Keratinocyte (primary cell): ENCODE results near the gene FAM237B. TPM values are rescaled to one million over a fixed set of nuclear protein-coding genes. Genes with fewer than 3 reads are reported as not detected.

Experiments used
- DNase-seq: peaks from one replicate; pipeline ENCODE4 v3.0.0-alpha.2; 2011; ENCODE audit warnings: low read depth, missing footprints, low spot score
- FAIRE-seq: peaks from 2 replicates; lab custom pipeline; 2011; peaks lifted over from hg19 to GRCh38; lab: Jason Lieb, UNC
- H2AFZ ChIP-seq: 2 replicates; pipeline ENCODE4 v1.6.0; 2012; ENCODE audit warnings: low read length, control low read depth, inconsistent platforms; ENCODE audit not compliant: control insufficient read depth
- H3K27ac ChIP-seq: 2 replicates; pipeline ENCODE4 v1.5.1; 2011; ENCODE audit warnings: low read length; ENCODE audit not compliant: control insufficient read depth, insufficient read depth
- H3K27me3 ChIP-seq: 3 replicates; pipeline ENCODE4 v1.6.0; 2011; ENCODE audit warnings: low read length; ENCODE audit not compliant: control insufficient read depth, insufficient read depth; ENCODE audit errors: extremely low read depth
- H3K36me3 ChIP-seq, 2 experiments: 2 replicates in 1 of 2; 3 replicates in 1 of 2; pipeline ENCODE4 v1.5.1; 2011; ENCODE audit warnings: low read length in 2 of 2, mild to moderate bottlenecking in 1 of 2; ENCODE audit not compliant: control insufficient read depth in 2 of 2, insufficient read depth in 2 of 2; ENCODE audit errors: extremely low read depth in 1 of 2
- H3K4me1 ChIP-seq: 3 replicates; pipeline ENCODE4 v1.5.1; 2011; ENCODE audit warnings: low read length; ENCODE audit not compliant: control insufficient read depth, insufficient read depth; ENCODE audit errors: extremely low read depth
- H3K4me2 ChIP-seq: 3 replicates; pipeline ENCODE4 v1.6.0; 2011; ENCODE audit warnings: low read depth, low read length; ENCODE audit not compliant: control insufficient read depth, insufficient read depth; ENCODE audit errors: extremely low read depth
- H3K4me3 ChIP-seq, 3 experiments: fragments of 200-600 bp in 1 of 3; sonication (generic) in 1 of 3; 2 replicates in 2 of 3; 3 replicates in 1 of 3; pipeline ENCODE4 v1.5.1; 2011 to 2016; ENCODE audit warnings: low read length in 3 of 3, mild to moderate bottlenecking in 3 of 3, control low read depth in 2 of 3, inconsistent platforms in 1 of 3, low read depth in 1 of 3, mixed read lengths in 1 of 3, mixed run types in 1 of 3, moderate library complexity in 1 of 3; ENCODE audit not compliant: control insufficient read depth in 2 of 3, insufficient read depth in 2 of 3; ENCODE audit errors: extremely low read depth in 1 of 3
- H3K79me2 ChIP-seq: 2 replicates; pipeline ENCODE4 v1.6.0; 2012; ENCODE audit warnings: low read length; ENCODE audit not compliant: control insufficient read depth, insufficient read depth
- H3K9ac ChIP-seq: 3 replicates; pipeline ENCODE4 v1.6.0; 2011; ENCODE audit warnings: low read length; ENCODE audit not compliant: control insufficient read depth, insufficient read depth; ENCODE audit errors: extremely low read depth
- H3K9me1 ChIP-seq: 3 replicates; pipeline ENCODE4 v1.6.0; 2011; ENCODE audit warnings: low read length; ENCODE audit not compliant: control insufficient read depth, insufficient read depth; ENCODE audit errors: extremely low read depth
- H3K9me3 ChIP-seq: 2 replicates; pipeline ENCODE4 v1.5.1; 2012; ENCODE audit warnings: low read depth, low read length; ENCODE audit not compliant: control insufficient read depth
- H4K20me1 ChIP-seq: 3 replicates; pipeline ENCODE4 v1.6.0; 2011; ENCODE audit warnings: low read length; ENCODE audit not compliant: control insufficient read depth, insufficient read depth; ENCODE audit errors: extremely low read depth
- EZH2 ChIP-seq: IDR thresholded peaks from one replicate; pipeline ENCODE4 v1.6.1; 2012; ENCODE audit warnings: inconsistent platforms, mild to moderate bottlenecking, low read length, moderate library complexity
- dilution Hi-C: fragments of 300-500 bp; cut with MboI; formaldehyde crosslinking; loops from one replicate; pipeline ENCODE4 v1.7.0; 2020; ENCODE audit warnings: low sequenced_read_pairs; ENCODE audit not compliant: extremely low pct_ligation_motif_present
- polyA plus RNA-seq, 5 experiments: library from polyadenylated mRNA; depleted of rRNA in 3 of 5; stranded (reverse) in 3 of 5; stranded (forward) in 1 of 5; unstranded in 1 of 5; fragments of >200 nt; gene quantifications; 1 replicate in 1 of 5; 2 replicates in 3 of 5; 3 replicates in 1 of 5; pipeline versions ENCODE4 v1.2.1 to v1.2.3, GENCODE V29; 2011 to 2012; ENCODE audit warnings: missing spikeins in 2 of 5, low read depth in 1 of 5, low replicate concordance in 1 of 5
- TF ChIP-seq, protein P1 (sequence below), 3 experiments: IDR thresholded peaks in 1 of 3; conservative IDR thresholded peaks in 1 of 3; optimal IDR thresholded peaks in 1 of 3; 2 replicates in 2 of 3; 3 replicates in 1 of 3; pipeline versions ENCODE3 to v1.5.1; 2011; ENCODE audit warnings: low read length in 3 of 3, mild to moderate bottlenecking in 3 of 3, moderate library complexity in 2 of 3, control low read depth in 1 of 3, inconsistent platforms in 1 of 3; ENCODE audit not compliant: insufficient read depth in 2 of 3; ENCODE audit errors: extremely low read depth in 1 of 3

Gene FAM237B
- polyA plus RNA-seq, 1 donor (not counting 4 experiments of a cell fraction or from before 2014, with no cell fraction given): not detected

DNA sequence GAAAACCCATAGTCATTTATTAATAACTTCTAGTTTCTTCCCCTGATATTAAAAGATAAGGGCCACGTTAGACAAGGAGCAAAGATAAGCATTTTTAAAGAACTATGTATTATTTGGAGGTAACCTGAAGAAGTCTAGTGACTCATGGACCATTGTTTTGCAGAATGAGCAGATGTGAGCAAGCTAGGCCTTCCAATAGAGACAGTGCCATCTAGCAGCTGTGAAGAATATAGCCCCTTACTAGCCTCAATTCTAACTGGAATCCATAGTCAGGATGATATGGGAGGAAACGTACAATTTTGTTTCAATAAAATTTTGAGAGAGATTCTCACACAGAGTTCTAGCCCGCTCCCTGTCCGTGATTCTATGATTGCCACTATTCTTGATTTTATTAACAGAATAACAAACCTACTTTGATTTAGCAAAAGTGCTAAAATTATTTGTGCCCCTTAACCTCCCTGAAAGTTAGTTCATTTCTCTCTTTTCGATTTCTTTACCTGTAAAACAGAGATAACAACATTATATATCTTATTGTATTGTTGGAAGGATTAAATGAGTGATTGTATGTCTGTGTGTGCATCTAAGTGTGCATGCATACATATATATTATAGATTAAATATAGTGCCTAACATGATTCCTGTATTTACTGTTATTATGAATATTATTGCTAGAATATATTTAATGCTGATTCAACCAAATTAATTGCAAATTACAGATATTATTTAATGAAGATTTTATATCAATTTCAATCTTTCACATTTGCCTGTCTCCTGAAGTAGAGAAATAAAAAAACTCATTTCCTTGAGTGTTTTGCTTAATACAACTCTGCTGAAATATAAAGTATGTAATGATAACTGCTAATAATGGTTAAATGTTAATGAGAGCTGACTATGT is 22.7 kb downstream of the FAM237B start:
- Histone ChIP-seq H3K79me2 (no peaks in the 10 kb centered on the region), H3K9ac (no peak overlapping the region), H3K4me3 (no peak overlapping the region), H3K9me1 (no peaks in the 10 kb centered on the region), H3K27me3 (no peaks in the 10 kb centered on the region), H3K36me3 (no peaks in the 10 kb centered on the region), H2AFZ (no peak overlapping the region), H4K20me1 (no peaks in the 10 kb centered on the region), H3K9me3 (no peaks in the 10 kb centered on the region), H3K4me2 (no peak overlapping the region), H3K27ac (no peak overlapping the region), H3K4me1 (no peaks in the 10 kb centered on the region)
- TF ChIP-seq, protein P1, sequence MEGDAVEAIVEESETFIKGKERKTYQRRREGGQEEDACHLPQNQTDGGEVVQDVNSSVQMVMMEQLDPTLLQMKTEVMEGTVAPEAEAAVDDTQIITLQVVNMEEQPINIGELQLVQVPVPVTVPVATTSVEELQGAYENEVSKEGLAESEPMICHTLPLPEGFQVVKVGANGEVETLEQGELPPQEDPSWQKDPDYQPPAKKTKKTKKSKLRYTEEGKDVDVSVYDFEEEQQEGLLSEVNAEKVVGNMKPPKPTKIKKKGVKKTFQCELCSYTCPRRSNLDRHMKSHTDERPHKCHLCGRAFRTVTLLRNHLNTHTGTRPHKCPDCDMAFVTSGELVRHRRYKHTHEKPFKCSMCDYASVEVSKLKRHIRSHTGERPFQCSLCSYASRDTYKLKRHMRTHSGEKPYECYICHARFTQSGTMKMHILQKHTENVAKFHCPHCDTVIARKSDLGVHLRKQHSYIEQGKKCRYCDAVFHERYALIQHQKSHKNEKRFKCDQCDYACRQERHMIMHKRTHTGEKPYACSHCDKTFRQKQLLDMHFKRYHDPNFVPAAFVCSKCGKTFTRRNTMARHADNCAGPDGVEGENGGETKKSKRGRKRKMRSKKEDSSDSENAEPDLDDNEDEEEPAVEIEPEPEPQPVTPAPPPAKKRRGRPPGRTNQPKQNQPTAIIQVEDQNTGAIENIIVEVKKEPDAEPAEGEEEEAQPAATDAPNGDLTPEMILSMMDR (optimal IDR thresholded peaks at IDR 0.05 in 1 of 3, IDR thresholded peaks at IDR 0.05 in 1 of 3, conservative IDR thresholded peaks at IDR 0.05 in 1 of 3; ENCODE audit: extremely low read depth in 1 of 3, insufficient read depth in 2 of 3, low read length in 3 of 3): peak; percentile 67 to 75 (median 71)
- no peak for TF ChIP-seq EZH2
- DNase-seq (peak; percentile 7), FAIRE-seq (peak; percentile 90)
- dilution Hi-C loops: no loop called here

DNA sequence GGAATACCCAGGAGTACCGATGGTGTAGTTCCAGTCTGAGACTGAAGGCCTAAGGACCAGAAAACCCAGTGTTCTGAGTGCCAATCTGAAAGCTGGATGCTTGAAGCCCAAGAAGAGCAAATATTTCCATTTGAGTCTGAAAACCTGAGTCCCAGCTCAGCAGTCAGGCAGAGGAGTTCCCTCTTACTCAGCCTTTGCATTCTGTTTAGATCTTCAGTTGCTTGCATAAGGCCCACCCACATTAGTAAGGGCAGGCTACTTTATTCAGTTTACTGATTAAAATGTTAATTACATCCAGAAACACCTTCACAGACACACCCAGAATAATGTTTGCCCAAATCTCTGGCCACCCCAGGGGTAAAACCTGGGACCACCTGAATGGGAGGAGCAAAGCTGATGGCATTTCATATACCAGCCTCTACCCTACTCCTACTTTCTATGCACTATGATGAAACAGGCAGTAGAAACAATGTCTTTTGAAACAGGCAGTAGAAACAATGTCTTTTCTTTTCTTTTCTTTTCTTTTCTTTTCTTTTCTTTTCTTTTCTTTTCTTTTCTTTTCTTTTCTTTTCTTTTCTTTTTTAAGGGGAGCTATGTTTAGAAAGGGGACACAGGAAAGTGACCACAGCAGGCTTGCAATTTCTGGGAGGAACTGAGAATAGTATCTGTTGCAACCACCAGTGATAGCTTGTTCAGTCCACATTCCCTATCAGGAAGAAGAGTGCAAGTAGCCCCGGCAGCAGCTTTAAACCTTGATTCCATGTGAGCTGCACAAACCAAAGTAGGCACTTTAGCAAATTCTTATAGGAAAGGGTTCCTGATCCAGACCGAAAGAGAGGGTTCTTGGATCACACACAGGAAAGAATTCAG is 30.6 kb downstream of the FAM237B start:
- Histone ChIP-seq H3K4me2 (no peak overlapping the region), H3K27me3 (no peaks in the 10 kb centered on the region), H3K9me3 (no peaks in the 10 kb centered on the region), H3K36me3 (no peaks in the 10 kb centered on the region), H3K4me1 (no peaks in the 10 kb centered on the region), H3K4me3 (no peak overlapping the region), H3K9ac (no peak overlapping the region), H2AFZ (no peak overlapping the region), H3K79me2 (no peaks in the 10 kb centered on the region), H4K20me1 (no peaks in the 10 kb centered on the region), H3K9me1 (no peaks in the 10 kb centered on the region), H3K27ac (no peak overlapping the region)
- DNase-seq (no peak), FAIRE-seq (no peak)
- dilution Hi-C loops: no loop called here
- no peak for TF ChIP-seq EZH2
